KMS-11 (cell line): ENCODE data around the gene WDFY2.

Experiments
- H2AFZ ChIP-seq: fragments of 200-600 bp; sonication (generic); 2 replicates; pipeline ENCODE4 v1.6.1; 2016; ENCODE audit warnings: antibody characterized with exemption, mixed run types, low read depth
- H3K27ac ChIP-seq: fragments of 200-600 bp; sonication (generic); 2 replicates; pipeline ENCODE4 v1.6.1; 2016; ENCODE audit warnings: mild to moderate bottlenecking, mixed run types
- H3K27me3 ChIP-seq: fragments of 200-600 bp; sonication (generic); 2 replicates; pipeline ENCODE4 v1.6.1; 2017; ENCODE audit warnings: mild to moderate bottlenecking, low read depth, mixed run types, moderate library complexity; ENCODE audit not compliant: insufficient read depth
- H3K36me3 ChIP-seq: fragments of 200-600 bp; sonication (generic); 2 replicates; pipeline ENCODE4 v1.6.1; 2017; ENCODE audit warnings: mild to moderate bottlenecking, mixed run types; ENCODE audit not compliant: insufficient read depth
- H3K4me1 ChIP-seq: fragments of 200-600 bp; sonication (generic); 2 replicates; pipeline ENCODE4 v1.6.1; 2016; ENCODE audit warnings: mild to moderate bottlenecking, low read depth, mixed run types; ENCODE audit not compliant: poor library complexity, severe bottlenecking
- H3K4me2 ChIP-seq: fragments of 200-600 bp; sonication (generic); 2 replicates; pipeline ENCODE4 v1.7.0; 2016; ENCODE audit warnings: mild to moderate bottlenecking, mixed run types
- H3K4me3 ChIP-seq: fragments of 200-600 bp; sonication (generic); IDR thresholded peaks from 2 replicates; pipeline ENCODE4 v1.6.1; 2017; ENCODE audit warnings: low read depth, low read length, mixed read lengths; ENCODE audit not compliant: insufficient read depth
- H3K79me2 ChIP-seq: fragments of 200-600 bp; sonication (generic); 2 replicates; pipeline ENCODE4 v1.6.1; 2016; ENCODE audit warnings: low read depth, mixed run types; ENCODE audit not compliant: insufficient read depth
- H3K9ac ChIP-seq: fragments of 200-600 bp; sonication (generic); 2 replicates; pipeline ENCODE4 v1.6.1; 2016; ENCODE audit warnings: mild to moderate bottlenecking, mixed run types
- H4K20me1 ChIP-seq: fragments of 200-600 bp; sonication (generic); 2 replicates; pipeline ENCODE4 v1.6.1; 2016; ENCODE audit warnings: mild to moderate bottlenecking, mixed run types; ENCODE audit not compliant: insufficient read depth
- TF ChIP-seq, protein P1 (sequence below): fragments of 200-600 bp; sonication (generic); conservative IDR thresholded peaks from 2 replicates; pipeline ENCODE4 v1.6.1; 2017; ENCODE audit warnings: low read depth, mild to moderate bottlenecking, antibody characterized with exemption, low read length, moderate library complexity, mixed read lengths

WDFY2 gene

GRCh38 chr13:51724721-51725120 lies 140.5 kb downstream of the WDFY2 start:
- no peak overlapping the region for H3K4me3 ChIP-seq
- no peak overlapping the region for H2AFZ ChIP-seq
- TF ChIP-seq, protein P1, sequence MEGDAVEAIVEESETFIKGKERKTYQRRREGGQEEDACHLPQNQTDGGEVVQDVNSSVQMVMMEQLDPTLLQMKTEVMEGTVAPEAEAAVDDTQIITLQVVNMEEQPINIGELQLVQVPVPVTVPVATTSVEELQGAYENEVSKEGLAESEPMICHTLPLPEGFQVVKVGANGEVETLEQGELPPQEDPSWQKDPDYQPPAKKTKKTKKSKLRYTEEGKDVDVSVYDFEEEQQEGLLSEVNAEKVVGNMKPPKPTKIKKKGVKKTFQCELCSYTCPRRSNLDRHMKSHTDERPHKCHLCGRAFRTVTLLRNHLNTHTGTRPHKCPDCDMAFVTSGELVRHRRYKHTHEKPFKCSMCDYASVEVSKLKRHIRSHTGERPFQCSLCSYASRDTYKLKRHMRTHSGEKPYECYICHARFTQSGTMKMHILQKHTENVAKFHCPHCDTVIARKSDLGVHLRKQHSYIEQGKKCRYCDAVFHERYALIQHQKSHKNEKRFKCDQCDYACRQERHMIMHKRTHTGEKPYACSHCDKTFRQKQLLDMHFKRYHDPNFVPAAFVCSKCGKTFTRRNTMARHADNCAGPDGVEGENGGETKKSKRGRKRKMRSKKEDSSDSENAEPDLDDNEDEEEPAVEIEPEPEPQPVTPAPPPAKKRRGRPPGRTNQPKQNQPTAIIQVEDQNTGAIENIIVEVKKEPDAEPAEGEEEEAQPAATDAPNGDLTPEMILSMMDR, result no peak
- no peak overlapping the region for H3K4me2 ChIP-seq
- no peak overlapping the region for H3K9ac ChIP-seq
- H3K36me3 ChIP-seq, result no peaks in the 10 kb centered on the region
- no peaks in the 10 kb centered on the region for H3K27me3 ChIP-seq
- H3K27ac ChIP-seq, result no peak overlapping the region
- peaks cover 16% of the 10 kb centered on the region for H3K4me1 ChIP-seq
- H3K79me2 ChIP-seq, result no peaks in the 10 kb centered on the region
- H4K20me1 ChIP-seq, result no peaks in the 10 kb centered on the region

DNA sequence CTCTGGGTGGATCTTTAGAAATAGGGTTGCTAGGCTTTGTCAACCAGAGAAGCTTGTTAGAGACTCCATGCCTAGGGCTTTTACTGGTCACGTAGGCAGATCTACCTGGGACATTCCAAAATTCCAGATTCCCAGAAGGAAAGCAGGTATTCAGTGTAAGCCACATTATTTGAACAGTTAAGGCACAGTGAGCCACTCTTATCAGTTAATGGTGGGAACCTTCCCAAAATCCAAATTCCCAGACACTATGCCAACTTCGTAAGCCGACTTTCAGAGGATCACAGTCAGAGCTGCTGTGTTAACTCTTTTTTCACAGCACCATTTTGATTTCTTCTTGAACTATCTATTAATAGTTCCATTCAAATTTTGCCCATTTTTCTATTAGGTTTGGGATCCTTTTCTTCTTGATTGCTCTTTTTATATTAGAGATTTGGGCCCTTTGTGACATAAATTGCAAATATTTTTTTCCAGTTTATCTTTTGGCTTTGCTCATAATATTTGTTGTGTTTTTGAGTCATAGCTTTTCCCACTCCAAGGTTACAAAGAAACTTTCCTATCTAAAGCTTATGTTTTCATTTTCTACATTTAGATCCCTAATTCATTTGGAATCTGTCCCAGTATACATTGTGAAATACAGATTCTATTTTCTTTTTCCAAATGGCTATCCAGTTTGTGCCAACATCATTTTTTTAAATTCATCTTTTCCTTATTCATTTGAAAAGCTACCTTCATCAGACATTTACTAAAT lies 142.4 kb downstream of the WDFY2 start:
- H4K20me1 ChIP-seq, result no peaks in the 10 kb centered on the region
- H3K4me3 ChIP-seq, result no peak overlapping the region
- no peaks in the 10 kb centered on the region for H3K27me3 ChIP-seq
- H3K4me2 ChIP-seq, result no peak overlapping the region
- H3K9ac ChIP-seq, result no peak overlapping the region
- H2AFZ ChIP-seq, result no peak overlapping the region
- H3K4me1 ChIP-seq, result peaks cover 8% of the 10 kb centered on the region
- TF ChIP-seq, protein P1, result no peak
- no peak overlapping the region for H3K27ac ChIP-seq
- H3K36me3 ChIP-seq, result no peaks in the 10 kb centered on the region
- H3K79me2 ChIP-seq, result no peaks in the 10 kb centered on the region

DNA sequence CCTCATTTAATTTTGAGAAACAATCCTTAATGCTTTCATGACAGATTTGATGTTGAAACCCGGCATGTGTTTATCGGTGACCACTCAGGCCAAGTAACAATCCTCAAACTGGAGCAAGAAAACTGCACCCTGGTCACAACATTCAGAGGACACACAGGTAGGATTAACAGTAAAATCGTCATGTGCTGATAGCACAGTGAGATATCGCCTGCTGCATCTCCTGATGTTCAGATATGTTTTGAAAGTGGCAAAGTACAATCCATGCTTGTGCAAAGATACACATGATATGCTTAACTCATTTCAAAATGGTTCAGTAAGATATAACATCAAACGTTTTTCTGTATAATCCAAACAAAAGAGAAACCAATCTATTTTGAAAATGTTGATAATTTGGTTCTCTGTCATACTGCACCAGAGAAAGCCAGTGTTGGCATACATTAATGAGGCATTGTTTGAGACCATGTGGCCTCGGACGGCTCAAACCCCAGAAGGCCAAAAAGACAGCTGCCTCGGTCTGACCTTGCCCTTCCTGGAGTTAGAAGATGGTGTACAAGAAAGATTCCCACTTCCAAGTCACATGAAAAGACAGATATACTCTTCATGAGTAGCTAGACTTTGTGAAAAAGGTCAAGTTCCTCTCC lies 143.5 kb downstream of the WDFY2 start:
- H3K9ac ChIP-seq, result no peak overlapping the region
- no peak overlapping the region for H2AFZ ChIP-seq
- H3K79me2 ChIP-seq, result no peaks in the 10 kb centered on the region
- no peaks in the 10 kb centered on the region for H4K20me1 ChIP-seq
- TF ChIP-seq, protein P1, result no peak
- no peak overlapping the region for H3K27ac ChIP-seq
- no peak overlapping the region for H3K4me2 ChIP-seq
- H3K4me1 ChIP-seq, result no peaks in the 10 kb centered on the region
- no peaks in the 10 kb centered on the region for H3K27me3 ChIP-seq
- H3K4me3 ChIP-seq, result no peak overlapping the region
- H3K36me3 ChIP-seq, result no peaks in the 10 kb centered on the region

DNA sequence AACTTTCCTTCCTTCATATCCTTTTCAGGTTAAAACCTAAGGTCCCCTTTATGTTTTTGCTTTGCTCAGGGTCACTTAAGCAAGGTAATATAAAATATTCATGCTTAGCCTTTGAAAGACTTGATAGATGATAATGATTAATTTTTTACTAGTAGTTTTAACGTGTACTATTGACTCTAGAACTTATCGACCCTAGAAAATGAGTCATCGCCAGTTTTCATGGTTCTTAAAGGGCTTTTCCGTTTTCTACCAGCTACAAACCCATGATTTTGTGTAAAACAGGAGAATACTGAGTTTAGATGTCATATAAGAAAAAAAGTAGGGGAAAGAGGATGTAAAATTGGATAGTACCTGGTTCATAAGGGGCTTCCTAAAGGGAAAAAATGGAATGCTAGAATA lies 144.0 kb downstream of the WDFY2 start:
- Histone ChIP-seq H3K9ac (no peak overlapping the region), H3K4me1 (no peaks in the 10 kb centered on the region), H3K79me2 (no peaks in the 10 kb centered on the region), H4K20me1 (no peaks in the 10 kb centered on the region), H3K4me3 (no peak overlapping the region), H2AFZ (no peak overlapping the region), H3K4me2 (no peak overlapping the region), H3K27ac (no peak overlapping the region), H3K27me3 (no peaks in the 10 kb centered on the region), H3K36me3 (no peaks in the 10 kb centered on the region)
- TF ChIP-seq, protein P1, result no peak
